DND-41 (cell line): ENCODE data around the gene ANTXR2.
A peak's percentile ranks its signal among the peaks of the same experiment; 100 is the strongest.

Experiments used
- ATAC-seq: fragments of 200-7000 bp; cut with Tn5 transposase; 3 replicates; pipeline ENCODE4 v1.9.1; 2021; ENCODE audit warnings: low read depth; ENCODE audit not compliant: insufficient read depth
- DNase-seq: peaks from one replicate; pipeline ENCODE4 v3.0.0-alpha.2; 2020
- H2AFZ ChIP-seq: 2 replicates; pipeline ENCODE4 v1.6.0; 2012; ENCODE audit warnings: low read depth, low read length
- H3K27ac ChIP-seq: 2 replicates; pipeline ENCODE4 v1.5.1; 2012; ENCODE audit warnings: low read length, inconsistent platforms
- H3K27me3 ChIP-seq: fragments of 200-600 bp; sonication (generic); 2 replicates; pipeline ENCODE4 v1.6.0; 2012; ENCODE audit warnings: low read length, mild to moderate bottlenecking, inconsistent platforms; ENCODE audit not compliant: insufficient read depth, poor library complexity
- H3K36me3 ChIP-seq: 2 replicates; pipeline ENCODE4 v1.5.1; 2012; ENCODE audit warnings: low read length, inconsistent platforms; ENCODE audit not compliant: insufficient read depth
- H3K4me1 ChIP-seq: 2 replicates; pipeline ENCODE4 v1.5.1; 2012; ENCODE audit warnings: mild to moderate bottlenecking, low read length; ENCODE audit not compliant: insufficient read depth
- H3K4me2 ChIP-seq: 2 replicates; pipeline ENCODE4 v1.6.0; 2012; ENCODE audit warnings: mild to moderate bottlenecking, moderate library complexity, low read length, inconsistent platforms; ENCODE audit not compliant: insufficient read depth
- H3K4me3 ChIP-seq, 2 experiments: fragments of 200-600 bp in 1 of 2; shearing (Covaris generic) in 1 of 2; 2 replicates each; pipeline ENCODE4 v1.5.1; 2012 to 2016; ENCODE audit warnings: inconsistent platforms in 2 of 2, low read length in 2 of 2, mild to moderate bottlenecking in 2 of 2, low read depth in 1 of 2, moderate library complexity in 1 of 2
- H3K79me2 ChIP-seq: 2 replicates; pipeline ENCODE4 v1.6.0; 2012; ENCODE audit warnings: low read length, inconsistent platforms; ENCODE audit not compliant: insufficient read depth
- H3K9ac ChIP-seq: 2 replicates; pipeline ENCODE4 v1.6.0; 2012; ENCODE audit warnings: low read depth, mild to moderate bottlenecking, inconsistent platforms, low read length, moderate library complexity
- H3K9me3 ChIP-seq: 2 replicates; pipeline ENCODE4 v1.5.1; 2012; ENCODE audit warnings: low read length, moderate library complexity, mild to moderate bottlenecking, inconsistent platforms; ENCODE audit not compliant: insufficient read depth, severe bottlenecking
- H4K20me1 ChIP-seq: 2 replicates; pipeline ENCODE4 v1.6.0; 2012; ENCODE audit warnings: low read length; ENCODE audit not compliant: insufficient read depth
- CTCF ChIP-seq: IDR thresholded peaks from 2 replicates; pipeline ENCODE4 v1.5.1; 2012; ENCODE audit warnings: borderline replicate concordance, low read length, moderate library complexity, mild to moderate bottlenecking; ENCODE audit not compliant: poor library complexity, severe bottlenecking; ENCODE audit errors: extremely low read depth
- EZH2 ChIP-seq: IDR thresholded peaks from 3 replicates; pipeline ENCODE4 v1.6.1; 2012; ENCODE audit warnings: borderline replicate concordance, low read depth, mild to moderate bottlenecking, moderate library complexity, low read length, inconsistent platforms; ENCODE audit not compliant: severe bottlenecking

ANTXR2 gene

GRCh38 chr4:80012291-80012690 lies 60.7 kb downstream of the ANTXR2 start:
- H3K79me2 ChIP-seq: peaks cover 12% of the 10 kb centered on the region
- TF ChIP-seq CTCF (no peak), EZH2 (no peak)
- H3K4me3 ChIP-seq: no peak overlapping the region
- H3K36me3 ChIP-seq: peaks cover 30% of the 10 kb centered on the region
- H4K20me1 ChIP-seq: no peaks in the 10 kb centered on the region
- H3K27me3 ChIP-seq: no peaks in the 10 kb centered on the region
- no peak overlapping the region for H2AFZ ChIP-seq
- H3K4me2 ChIP-seq: no peak overlapping the region
- ATAC-seq (no peak), DNase-seq (no peak)
- H3K27ac ChIP-seq: peak overlapping the region; percentile 58
- H3K9me3 ChIP-seq: no peaks in the 10 kb centered on the region
- peaks cover 91% of the 10 kb centered on the region for H3K4me1 ChIP-seq
- no peak overlapping the region for H3K9ac ChIP-seq

GRCh38 chr4:80011636-80012236 lies 61.3 kb downstream of the ANTXR2 start:
- no peak for ATAC-seq
- no peak for DNase-seq
- Histone ChIP-seq H3K9ac (no peak overlapping the region; the same call in 1 of the 2 replicates), H3K79me2 (peaks cover 12% of the 10 kb centered on the region), H3K4me1 (peaks cover 91% of the 10 kb centered on the region), H2AFZ (no peak overlapping the region), H3K9me3 (no peaks in the 10 kb centered on the region), H3K27ac (peak overlapping the region; percentile 58), H3K4me3 (no peak overlapping the region), H4K20me1 (no peaks in the 10 kb centered on the region), H3K4me2 (no peak overlapping the region), H3K36me3 (peaks cover 30% of the 10 kb centered on the region), H3K27me3 (no peaks in the 10 kb centered on the region)
- TF ChIP-seq EZH2 (no peak), CTCF (no peak)

GRCh38 chr4:80010316-80010715 lies 62.7 kb downstream of the ANTXR2 start:
- peaks cover 35% of the 10 kb centered on the region for H3K36me3 ChIP-seq
- no peaks in the 10 kb centered on the region for H3K27me3 ChIP-seq
- TF ChIP-seq CTCF (peak; percentile 40), EZH2 (no peak)
- H4K20me1 ChIP-seq: no peaks in the 10 kb centered on the region
- peak overlapping the region; percentile 15; the same call in 1 of the 2 replicates for H3K9ac ChIP-seq
- H3K4me3 ChIP-seq: no peak overlapping the region
- peak; percentile 73 for ATAC-seq
- H3K4me2 ChIP-seq: peak overlapping the region; percentile 20; the same call in 1 of the 2 replicates
- peaks cover 19% of the 10 kb centered on the region for H3K79me2 ChIP-seq
- H3K9me3 ChIP-seq: no peaks in the 10 kb centered on the region
- no peak overlapping the region for H2AFZ ChIP-seq
- peak overlapping the region; percentile 79 for H3K27ac ChIP-seq
- DNase-seq: peak; percentile 61
- H3K4me1 ChIP-seq: peaks cover 90% of the 10 kb centered on the region
